Esophagus squamous epithelium (tissue), 5 donors: ENCODE results near the gene TXNDC12. TPM values are rescaled to one million over a fixed set of nuclear protein-coding genes. Genes with fewer than 3 reads are reported as not detected.
"Not testable (repeated sequence)": the region's sequence is repeated elsewhere in the genome, so short reads cannot be mapped to it uniquely, and the experiment has no call there.

Source experiments
- DNase-seq: peaks from one replicate; lab custom pipeline; 2025; lab: John Stamatoyannopoulos, UW
- H3K27ac ChIP-seq, 4 donors: fragments of 200-600 bp; sonication (generic); one replicate each; pipeline ENCODE4 v1.5.1; 2016 to 2019; ENCODE audit warnings: mild to moderate bottlenecking in 1 of 4
- H3K27me3 ChIP-seq, 4 donors: fragments of 200-600 bp; sonication (generic); 1 replicate in 3 of 4; 2 replicates in 1 of 4; pipeline versions ENCODE4 v1.5.1 to v1.6.0; 2017 to 2021; ENCODE audit warnings: antibody characterized with exemption in 1 of 4
- H3K36me3 ChIP-seq, 3 donors: fragments of 200-600 bp; sonication (generic); one replicate each; pipeline ENCODE4 v1.5.1; 2016 to 2019
- H3K4me1 ChIP-seq, 3 donors: fragments of 200-600 bp; sonication (generic); one replicate each; pipeline ENCODE4 v1.5.1; 2017 to 2019
- H3K4me3 ChIP-seq, 4 donors: fragments of 200-600 bp; sonication (generic); 1 replicate in 3 of 4; 2 replicates in 1 of 4; pipeline ENCODE4 v1.5.1; 2016 to 2019; ENCODE audit warnings: mild to moderate bottlenecking in 2 of 4, moderate library complexity in 1 of 4
- H3K9me3 ChIP-seq, 3 donors: fragments of 200-600 bp; sonication (generic); one replicate each; pipeline ENCODE4 v1.5.1; 2016 to 2019
- POLR2A ChIP-seq, 4 donors: fragments of 450-650 bp; IDR thresholded peaks; one replicate each; pipeline ENCODE4 v1.6.1; 2017; ENCODE audit warnings: antibody characterized with exemption in 4 of 4, mild to moderate bottlenecking in 4 of 4, moderate library complexity in 3 of 4
- WGBS, 2 donors: methylation state at CpG; one replicate each; pipeline ENCODE4 v1.1.5; 2018; 5-methylcytosine and 5-hydroxymethylcytosine counted together
- intact Hi-C: fragments of 100-400 bp; cut with DNase I; formaldehyde crosslinking; loops from one replicate; pipeline ENCODE4 v1.15.0; 2022
- total RNA-seq, 4 donors: library from RNA; depleted of rRNA; stranded (reverse); fragments of >200 nt; gene quantifications; one replicate each; pipeline ENCODE4 v1.1.0, GENCODE V29; 2016
- TF ChIP-seq, protein P1 (sequence below), 6 experiments: fragments of 450-650 bp in 4 of 6; fragments of 200-600 bp in 2 of 6; sonication (generic) in 2 of 6; IDR thresholded peaks; one replicate each; pipeline ENCODE4 v1.5.1; 2016 to 2019; ENCODE audit warnings: antibody characterized with exemption in 6 of 6, mild to moderate bottlenecking in 4 of 6, moderate library complexity in 4 of 6
- donor health status: DM: yes; HTN: yes; CAD: no.

Gene TXNDC12
- total RNA-seq: 10 to 100 TPM; 16.6 to 29.8 (median 23.2) TPM

DNA sequence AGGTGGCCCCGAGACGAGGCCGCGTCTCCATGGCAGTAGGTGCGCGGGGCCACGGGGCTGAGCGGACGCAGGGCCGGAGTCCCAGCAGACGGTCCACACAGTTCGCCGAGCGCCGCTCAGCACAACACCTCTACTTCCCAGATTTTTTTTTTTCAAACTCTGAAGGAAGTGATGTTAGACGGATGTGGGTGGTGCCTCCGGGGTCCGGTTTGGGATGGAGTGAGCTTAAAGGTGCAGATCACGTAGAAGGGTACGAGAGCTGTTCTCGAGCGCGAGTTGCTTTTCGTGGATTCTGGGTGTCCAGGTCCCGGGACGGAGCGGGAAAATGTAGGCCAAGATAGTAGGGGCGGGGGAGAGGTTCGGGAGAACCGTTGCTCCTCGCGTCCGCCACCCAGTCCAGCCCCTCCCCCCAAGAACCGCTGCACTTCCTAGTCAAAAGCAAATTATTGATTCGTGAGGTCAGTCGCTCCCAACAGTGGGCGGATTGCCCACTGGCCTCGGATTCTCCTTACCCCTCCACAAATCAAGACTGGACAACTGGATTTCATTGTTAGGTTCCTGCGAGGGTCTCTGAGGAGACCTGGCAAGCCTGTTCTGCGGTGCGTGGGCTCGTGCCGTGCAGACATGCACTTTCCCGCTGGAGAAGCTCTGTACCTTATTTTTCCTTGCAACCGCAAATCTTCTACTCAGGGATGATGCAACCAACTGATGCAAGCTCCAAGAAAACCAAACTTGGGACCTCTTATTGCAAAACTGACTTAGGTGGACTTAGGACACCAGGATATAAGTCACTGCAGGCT is at the start of gene TXNDC12:
Gene TXNDC12, minus strand, starts transcription at position 126 of the 800 bp plus-strand sequence. Its CDS starts 95 bp downstream, at position 31.
- 0 to 1% methylated on average over 23 to 36 of the region's 45 CpGs for WGBS, 2 donors

GRCh38 chr1:52102336-52103013 is 47.5 kb upstream of the TXNDC12 start:
- no peaks in the 10 kb centered on the region for H3K27me3 ChIP-seq
- intact Hi-C loops: no loop called here
- 85 to 94% methylated on average over 1 of the region's 1 CpG for WGBS, 2 donors
- H3K4me3 ChIP-seq: no peak overlapping the region
- no peaks in the 10 kb centered on the region for H3K9me3 ChIP-seq
- TF ChIP-seq, protein P1, sequence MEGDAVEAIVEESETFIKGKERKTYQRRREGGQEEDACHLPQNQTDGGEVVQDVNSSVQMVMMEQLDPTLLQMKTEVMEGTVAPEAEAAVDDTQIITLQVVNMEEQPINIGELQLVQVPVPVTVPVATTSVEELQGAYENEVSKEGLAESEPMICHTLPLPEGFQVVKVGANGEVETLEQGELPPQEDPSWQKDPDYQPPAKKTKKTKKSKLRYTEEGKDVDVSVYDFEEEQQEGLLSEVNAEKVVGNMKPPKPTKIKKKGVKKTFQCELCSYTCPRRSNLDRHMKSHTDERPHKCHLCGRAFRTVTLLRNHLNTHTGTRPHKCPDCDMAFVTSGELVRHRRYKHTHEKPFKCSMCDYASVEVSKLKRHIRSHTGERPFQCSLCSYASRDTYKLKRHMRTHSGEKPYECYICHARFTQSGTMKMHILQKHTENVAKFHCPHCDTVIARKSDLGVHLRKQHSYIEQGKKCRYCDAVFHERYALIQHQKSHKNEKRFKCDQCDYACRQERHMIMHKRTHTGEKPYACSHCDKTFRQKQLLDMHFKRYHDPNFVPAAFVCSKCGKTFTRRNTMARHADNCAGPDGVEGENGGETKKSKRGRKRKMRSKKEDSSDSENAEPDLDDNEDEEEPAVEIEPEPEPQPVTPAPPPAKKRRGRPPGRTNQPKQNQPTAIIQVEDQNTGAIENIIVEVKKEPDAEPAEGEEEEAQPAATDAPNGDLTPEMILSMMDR (IDR thresholded peaks at IDR 0.05): no peak
- TF ChIP-seq POLR2A (IDR thresholded peaks at IDR 0.05): no peak
- no peak overlapping the region for H3K27ac ChIP-seq
- H3K36me3 ChIP-seq: no peaks in the 10 kb centered on the region
- H3K4me1 ChIP-seq: no peaks in the 10 kb centered on the region
- no peak for DNase-seq

More for the DNA sequence above, at the start of gene TXNDC12:
- Histone ChIP-seq H3K4me3 (peak within 1 kb of the TSS; percentile 73 to 99 (median 96)), H3K4me1 (peaks cover 14 to 53% (median 38%) of the 10 kb centered on the region in 3 donors), H3K27me3 (no peaks in the 10 kb centered on the region), H3K27ac (peak within 1 kb of the TSS; percentile 90 to 98 (median 96)), H3K36me3 (peaks cover 0 to 37% (median under 1%) of the 10 kb centered on the region in 3 donors), H3K9me3 (no peaks in the 10 kb centered on the region)
- intact Hi-C loops: no loop called here
- TF ChIP-seq, protein P1 (IDR thresholded peaks at IDR 0.05): no peak
- peak in 3 of 4 donors; percentile 15 to 83 (median 44) for TF ChIP-seq POLR2A (IDR thresholded peaks at IDR 0.05)
- peak; percentile 34 for DNase-seq

DNA sequence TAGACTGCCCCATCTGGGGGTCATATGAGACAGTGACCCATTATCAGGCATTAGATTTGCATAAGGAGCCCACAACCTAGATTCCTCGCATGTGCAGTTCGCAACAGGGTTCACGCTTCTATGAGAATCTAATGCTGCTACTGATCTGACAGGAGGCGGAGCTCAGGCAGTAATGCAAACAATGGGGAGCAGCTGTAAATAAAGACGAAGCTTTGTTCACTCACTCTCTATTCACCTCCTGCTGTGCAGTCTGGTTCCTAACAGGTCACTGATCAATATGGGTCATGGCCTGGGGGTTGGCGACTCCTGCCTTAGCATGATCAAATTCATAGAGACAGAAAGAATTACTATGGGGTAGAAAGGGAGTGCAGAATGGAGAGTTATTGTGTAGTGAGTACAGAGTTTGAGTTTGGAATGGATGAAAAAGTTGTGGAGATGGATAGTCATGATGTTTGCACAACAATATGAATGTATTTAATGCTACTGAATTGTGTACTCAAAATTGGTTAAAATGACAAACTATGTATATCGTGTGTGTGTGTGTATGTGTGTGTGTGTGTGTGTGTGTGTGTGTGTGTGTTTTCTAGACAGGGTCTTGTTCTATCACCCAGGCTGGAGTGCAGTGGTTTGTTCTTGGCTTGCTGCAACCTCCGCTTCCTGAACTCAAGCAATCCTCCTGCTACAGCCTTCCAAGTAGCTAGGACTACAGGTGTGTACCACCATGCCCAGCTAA is 43.3 kb upstream of the TXNDC12 start:
- 48 to 53% methylated on average over 7 to 8 of the region's 8 CpGs for WGBS, 2 donors
- DNase-seq: no peak
- intact Hi-C loops: no loop called here

GRCh38 chr1:52096216-52096615 is 41.2 kb upstream of the TXNDC12 start:
- WGBS, 2 donors: 65 to 73% methylated on average over 8 of the region's 8 CpGs
- H3K27me3 ChIP-seq: no peaks in the 10 kb centered on the region
- H3K4me1 ChIP-seq: no peaks in the 10 kb centered on the region
- H3K36me3 ChIP-seq: peaks cover 0 to 15% (median 0%) of the 10 kb centered on the region in 3 donors
- no peak for DNase-seq
- no peak overlapping the region for H3K27ac ChIP-seq
- no peak overlapping the region for H3K4me3 ChIP-seq
- H3K9me3 ChIP-seq: no peaks in the 10 kb centered on the region
- no peak for TF ChIP-seq POLR2A (IDR thresholded peaks at IDR 0.05)
- TF ChIP-seq, protein P1 (IDR thresholded peaks at IDR 0.05): no peak
- intact Hi-C loops: no loop called here

More for the DNA sequence above, 43.3 kb upstream of the TXNDC12 start:
- no peaks in the 10 kb centered on the region for H3K9me3 ChIP-seq
- H3K36me3 ChIP-seq: no peaks in the 10 kb centered on the region
- no peak overlapping the region for H3K4me3 ChIP-seq
- H3K27me3 ChIP-seq: no peaks in the 10 kb centered on the region
- H3K27ac ChIP-seq: no peak overlapping the region
- no peaks in the 10 kb centered on the region for H3K4me1 ChIP-seq
- no peak for TF ChIP-seq POLR2A (IDR thresholded peaks at IDR 0.05)
- TF ChIP-seq, protein P1 (IDR thresholded peaks at IDR 0.05): no peak

DNA sequence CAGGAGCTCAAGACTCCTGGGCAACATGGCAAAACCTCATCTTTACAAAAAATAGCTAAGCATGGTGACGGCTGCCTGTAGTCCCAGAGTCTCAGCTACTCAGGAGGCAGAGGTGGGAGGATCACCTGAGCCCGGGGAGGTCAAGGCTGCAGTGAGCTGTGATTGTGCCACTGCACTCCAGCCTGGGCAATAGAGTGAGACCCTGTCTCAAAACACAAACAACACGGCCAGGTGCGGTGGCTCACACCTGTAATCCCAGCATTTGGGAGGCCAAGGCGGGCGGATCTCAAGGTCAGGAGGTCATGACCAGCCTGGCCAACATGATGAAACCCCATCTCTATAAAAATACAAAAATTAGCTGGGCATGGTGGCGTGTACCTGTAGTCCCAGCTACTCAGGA is 39.3 kb upstream of the TXNDC12 start:
- intact Hi-C loops, H3K4me3 ChIP-seq, H3K4me1 ChIP-seq, H3K9me3 ChIP-seq, DNase-seq, H3K27me3 ChIP-seq, H3K27ac ChIP-seq: not testable (repeated sequence)
- peaks cover 0 to 34% (median 0%) of the 10 kb centered on the region in 3 donors for H3K36me3 ChIP-seq
- 92 to 94% methylated on average over 6 to 7 of the region's 7 CpGs for WGBS, 2 donors

- H3K27me3 ChIP-seq, H3K9me3 ChIP-seq, DNase-seq, H3K4me1 ChIP-seq, H3K27ac ChIP-seq, intact Hi-C loops, H3K4me3 ChIP-seq: not testable (repeated sequence)
- peaks cover 0 to 92% (median 5%) of the 10 kb centered on the region in 3 donors for H3K36me3 ChIP-seq
These were observed 32.9 kb upstream of the TXNDC12 start for GRCh38 chr1:52087892-52088291.
